ENCODE measurements around the gene GLDN.

- TF ChIP-seq EZH2phosphoT487 (IDR thresholded peaks at IDR 0.05; ENCODE audit: insufficient read depth, low read depth) (no peak), EZH2 (IDR thresholded peaks at IDR 0.05; ENCODE audit: insufficient read depth, poor library complexity, severe bottlenecking) (no peak)
Measured at GRCh38 chr15:51321316-51321715, 20.1 kb upstream of the GLDN start.

Measured in GM23248 (cell line).